ENCODE results near the gene C1QBP.

DNA sequence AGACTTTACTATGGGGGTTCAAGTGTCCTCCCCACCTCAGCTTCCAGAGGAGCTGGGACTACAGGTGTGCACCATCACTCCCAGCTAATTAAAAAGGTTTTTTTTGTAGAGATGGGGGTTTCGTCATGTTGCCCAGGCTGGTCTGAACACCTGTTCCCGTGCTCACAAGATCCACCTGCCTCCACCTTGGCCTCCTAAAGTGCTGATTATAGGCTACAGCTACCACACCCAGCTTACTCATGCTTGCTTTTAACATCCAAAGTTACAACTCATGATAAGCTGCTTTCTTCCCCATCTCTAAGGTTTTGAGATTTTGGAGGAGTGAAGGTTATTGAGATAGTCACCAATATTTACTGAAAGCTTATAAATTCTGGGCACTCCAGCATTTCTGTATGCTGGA, 22.1 kb downstream of the C1QBP start:
- TF ChIP-seq POLR2A (IDR thresholded peaks at IDR 0.05; ENCODE audit: low read length): no peak
- no peak for TF ChIP-seq GATA1 (IDR thresholded peaks at IDR 0.05; ENCODE audit: low read depth, low read length)
